Measurements from ENCODE around the gene CEBPZ.
A peak's percentile ranks its signal among the peaks of the same experiment; 100 is the strongest.
"Not testable (repeated sequence)": the region's sequence is repeated elsewhere in the genome, so short reads cannot be mapped to it uniquely, and the experiment has no call there.

The CEBPZ gene

DNA sequence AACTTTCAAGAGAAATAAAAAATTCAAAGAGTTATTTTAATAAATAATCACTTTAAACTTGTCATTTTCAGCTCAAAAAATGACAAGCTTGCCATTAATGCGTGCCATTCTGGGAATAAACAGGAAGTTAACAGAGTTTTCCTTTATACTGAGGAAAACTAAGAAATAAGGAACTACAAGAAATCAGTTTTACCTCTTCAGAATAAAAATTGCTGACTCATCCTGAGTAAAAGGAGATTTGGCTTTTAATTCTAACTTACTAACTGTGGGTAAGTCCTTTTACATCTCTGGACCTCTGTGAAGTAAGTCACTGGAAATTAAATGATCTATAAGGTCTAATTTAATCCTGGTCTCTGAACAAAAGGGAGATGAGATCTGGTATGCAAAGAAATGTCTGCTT lies 16.1 kb downstream of the CEBPZ start:
- no peak for DNase-seq (ENCODE audit: low read depth in 2 of 2)

DNA sequence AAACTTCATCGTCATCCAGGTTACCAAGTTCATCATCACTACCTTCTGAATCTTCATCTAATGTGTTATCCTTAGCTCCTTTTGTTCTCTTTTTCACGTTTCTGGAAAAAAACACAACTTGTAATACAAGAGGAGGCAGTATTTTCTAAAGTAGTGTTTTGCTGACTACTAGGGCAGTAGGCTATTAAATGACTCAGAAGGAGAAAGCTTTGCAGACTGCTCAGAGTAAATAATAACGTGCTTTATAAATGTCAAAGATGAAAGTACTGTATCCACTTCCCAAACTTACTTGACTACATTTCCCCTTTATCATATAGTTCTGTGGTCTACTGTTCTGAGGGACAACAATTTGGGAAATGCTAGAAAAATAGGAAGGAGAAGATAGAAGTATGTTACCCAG lies 19.5 kb downstream of the CEBPZ start:
- no peak for DNase-seq (ENCODE audit: low read depth in 2 of 2)

DNA sequence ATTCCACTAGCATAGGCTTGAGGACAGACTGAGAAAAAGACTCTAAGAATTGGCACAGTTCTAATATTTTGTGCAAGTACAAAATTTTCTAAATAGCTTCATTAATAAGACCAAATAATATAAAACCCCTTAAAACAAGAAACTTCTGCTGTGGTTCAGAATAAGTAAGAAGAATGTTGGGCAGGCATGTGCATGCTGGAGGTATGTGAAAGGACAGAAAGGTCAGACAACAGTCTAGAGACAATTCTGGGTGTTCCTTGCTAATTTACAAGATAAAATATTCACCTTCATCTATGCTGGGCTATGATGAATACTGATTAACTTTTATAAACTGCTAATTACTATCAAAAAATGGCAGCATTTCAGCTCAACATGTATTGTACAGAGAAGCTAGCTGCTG lies 20.2 kb downstream of the CEBPZ start:
- DNase-seq (ENCODE audit: low read depth in 2 of 2), result no peak

DNA sequence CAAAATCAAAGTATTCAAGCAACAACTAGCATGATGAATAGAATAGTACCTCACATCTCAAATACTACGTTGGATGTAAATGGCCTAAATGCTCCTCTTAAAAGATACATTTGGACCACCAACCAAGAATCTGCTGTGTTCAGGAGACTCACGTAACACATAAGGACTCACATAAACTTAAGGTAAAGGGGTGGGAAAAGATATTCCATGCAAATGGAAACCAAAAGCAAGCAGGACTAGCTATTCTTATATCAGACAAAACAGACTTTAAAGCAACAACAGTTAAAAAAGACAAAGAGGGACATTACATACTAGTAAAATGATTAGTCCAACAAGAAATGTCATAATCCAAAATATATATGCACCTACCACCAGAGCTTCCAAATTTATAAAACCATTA lies 24.6 kb downstream of the CEBPZ start:
- DNase-seq (ENCODE audit: low read depth in 2 of 2), result not testable (repeated sequence)

DNA sequence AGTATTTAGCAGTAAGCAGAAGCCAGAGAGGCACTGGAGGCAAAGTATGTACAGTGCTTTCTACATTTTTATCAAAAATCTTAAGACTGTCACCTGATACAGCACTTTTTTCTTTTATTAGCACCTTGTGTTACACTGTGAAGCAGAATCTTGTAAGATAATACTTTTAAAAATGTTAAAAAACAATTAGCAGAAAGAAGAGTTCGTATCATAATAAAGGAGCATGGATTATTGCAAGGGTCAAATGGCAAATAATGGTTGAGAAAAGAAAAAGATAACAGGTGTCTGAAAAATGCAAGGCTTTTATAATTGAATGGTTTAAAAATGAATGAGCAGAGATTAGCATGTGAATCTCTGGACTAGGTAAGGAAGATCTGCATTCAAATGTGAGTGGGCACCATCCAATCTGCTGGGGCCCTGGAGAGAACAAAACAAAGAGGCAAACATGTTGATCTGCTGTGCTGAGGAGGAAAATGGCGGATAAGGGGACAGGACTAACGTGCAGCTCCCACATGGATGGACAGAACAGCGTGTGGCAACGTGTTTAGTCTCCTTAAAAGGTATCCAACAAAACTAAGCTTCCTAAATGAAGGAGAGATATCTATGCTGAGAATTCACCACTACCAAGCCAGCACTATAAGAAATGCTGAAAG lies 25.6 kb downstream of the CEBPZ start:
- DNase-seq (ENCODE audit: low read depth in 2 of 2), result no peak

DNA sequence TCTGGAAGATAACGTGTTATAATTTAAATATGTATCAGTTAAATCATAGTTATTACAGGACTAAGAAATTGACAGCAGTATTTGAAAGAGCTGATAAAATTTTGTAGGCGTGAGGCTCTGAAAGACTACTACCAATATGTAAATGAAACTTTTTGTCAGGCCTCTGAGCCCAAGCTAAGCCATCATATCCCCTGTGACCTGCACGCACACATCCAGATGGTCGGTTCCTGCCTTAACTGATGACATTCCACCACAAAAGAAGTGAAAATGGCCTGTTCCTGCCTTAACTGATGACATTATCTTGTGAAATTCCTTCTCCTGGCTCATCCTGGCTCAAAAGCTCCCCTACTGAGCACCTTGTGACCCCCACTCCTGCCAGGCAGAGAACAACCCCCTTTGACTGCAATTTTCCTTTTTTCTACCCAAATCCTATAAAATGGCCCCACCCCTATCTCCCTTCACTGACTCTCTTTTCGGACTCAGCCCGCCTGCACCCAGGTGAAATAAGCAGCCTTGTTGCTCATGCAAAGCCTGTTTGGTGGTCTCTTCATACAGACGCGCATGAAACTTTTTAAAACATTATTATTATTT lies 26.2 kb downstream of the CEBPZ start:
- DNase-seq (ENCODE audit: low read depth in 2 of 2), result not testable (repeated sequence)

DNA sequence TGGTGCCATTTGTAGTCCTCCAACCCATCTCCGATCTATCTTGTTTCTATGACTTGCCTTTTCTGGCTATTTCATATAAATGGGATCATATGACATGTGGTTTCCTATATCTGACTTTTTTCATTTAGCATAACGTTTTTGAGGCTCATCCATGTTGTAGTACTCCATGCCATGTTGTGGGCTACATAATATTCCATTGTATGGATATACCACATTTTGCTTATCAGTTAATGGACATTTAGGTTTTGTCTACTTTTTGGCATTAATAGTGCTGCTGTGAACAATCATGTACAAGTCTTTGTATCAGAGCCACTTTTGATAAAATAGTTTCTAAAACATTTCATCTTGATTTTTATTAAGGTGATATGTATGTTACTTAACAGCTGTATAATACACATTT lies 27.7 kb downstream of the CEBPZ start:
- DNase-seq (ENCODE audit: low read depth in 2 of 2), result no peak

DNA sequence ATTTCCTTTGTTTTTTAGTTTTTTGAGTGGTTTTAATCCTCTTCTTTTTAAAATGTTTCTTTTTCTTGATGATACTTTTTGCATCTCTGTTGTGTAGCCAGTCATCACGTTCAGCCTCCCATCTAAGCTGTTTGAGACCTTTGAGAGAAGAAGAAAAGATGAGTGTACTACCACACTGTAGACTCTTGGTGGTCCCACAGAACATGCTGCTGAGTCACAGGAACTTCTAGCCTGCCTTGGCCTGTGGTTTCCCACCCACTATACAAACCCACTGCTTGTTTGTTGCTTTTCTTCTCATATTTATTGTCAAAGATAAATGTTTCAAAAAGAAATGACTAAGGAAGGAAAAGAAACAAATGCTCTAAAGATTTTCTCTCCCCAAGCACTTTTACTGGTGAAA lies 29.6 kb downstream of the CEBPZ start:
- DNase-seq (ENCODE audit: low read depth in 2 of 2), result no peak

DNA sequence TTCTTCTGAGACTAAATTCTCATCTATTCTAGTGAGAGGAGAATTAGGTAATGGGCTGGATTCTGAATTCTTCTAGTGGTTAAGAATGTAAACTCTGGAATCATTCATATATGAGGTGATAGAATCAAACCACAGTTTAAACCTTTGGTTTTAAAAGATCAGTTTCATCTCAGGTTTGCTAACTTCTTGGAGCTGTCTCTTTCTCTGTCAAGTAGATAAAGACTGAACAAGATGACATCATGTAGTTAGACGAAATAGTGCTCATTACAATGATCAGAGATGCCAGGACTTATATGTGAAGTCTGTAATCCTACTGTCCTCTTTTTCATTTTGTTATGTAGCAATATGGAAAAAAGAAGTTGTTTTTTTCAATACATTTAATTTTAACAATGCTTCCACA lies 30.2 kb downstream of the CEBPZ start:
- no peak for DNase-seq (ENCODE audit: low read depth in 2 of 2)

DNA sequence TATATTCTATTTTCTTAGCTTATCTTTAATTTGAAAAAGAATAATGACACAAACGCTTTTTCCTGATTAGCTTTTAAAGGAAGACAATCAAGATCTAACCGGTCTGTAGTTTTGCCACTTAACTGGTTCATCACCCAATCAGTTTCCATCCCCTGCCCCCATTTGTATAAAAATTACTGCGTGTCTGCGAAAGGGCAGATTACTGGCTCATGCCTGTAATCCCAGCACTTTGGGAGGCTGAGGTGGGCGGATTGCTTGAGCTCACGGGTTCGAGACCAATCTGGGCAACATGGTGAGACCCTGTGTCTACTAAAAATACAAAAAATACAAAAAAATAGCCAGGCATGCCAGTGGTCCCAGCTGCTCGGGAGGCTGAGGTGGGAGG lies 32.7 kb downstream of the CEBPZ start:
- DNase-seq (ENCODE audit: low read depth in 2 of 2), result no peak

DNA sequence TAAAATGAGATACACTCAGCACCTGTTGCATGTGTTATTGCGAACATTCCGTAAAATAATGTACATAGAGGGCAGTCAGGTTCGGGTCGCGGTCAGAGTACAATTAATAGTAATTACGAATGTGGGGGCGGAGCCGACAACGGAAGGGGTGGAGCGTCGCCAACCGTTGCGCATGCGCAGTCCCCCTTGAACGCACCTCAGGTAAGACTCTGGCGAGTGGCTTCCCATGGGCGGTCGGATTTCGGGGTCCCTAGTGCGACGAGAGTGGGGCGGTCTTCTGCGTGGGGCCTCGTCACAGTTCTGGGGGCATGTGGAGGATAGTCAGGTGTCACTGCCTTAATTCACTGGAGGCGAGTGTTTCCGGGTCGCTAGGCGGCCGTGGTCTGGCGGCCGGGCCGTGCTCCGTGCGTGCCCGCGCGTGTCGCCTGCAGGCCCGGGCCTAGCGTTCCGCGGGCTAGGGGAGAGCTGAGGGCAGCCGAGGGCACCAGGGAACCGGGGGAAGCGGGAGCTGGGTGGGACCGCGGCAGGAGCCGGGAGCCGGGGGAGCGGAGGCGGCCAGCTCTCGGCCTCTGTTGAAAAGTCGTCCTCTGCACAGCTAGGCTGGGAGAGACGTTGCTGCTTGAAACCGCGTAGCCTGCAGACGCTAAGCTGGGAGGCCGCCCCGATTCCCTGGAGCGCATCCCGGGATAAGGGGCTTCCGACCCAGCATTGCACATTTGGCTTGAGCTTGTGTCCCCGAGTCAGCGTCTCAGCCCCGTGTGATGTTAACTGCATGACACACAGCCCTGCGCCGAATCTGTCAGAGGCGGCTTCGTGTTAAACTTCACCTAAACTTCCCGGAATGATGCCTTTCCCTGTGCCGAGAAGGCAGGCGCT lies 34.8 kb downstream of the CEBPZ start, which contains the start of gene CEBPZOS:
Gene CEBPZOS, plus strand, starts transcription at position 177 of the 876 bp plus-strand sequence. CDS start 3,209 bp downstream, outside the sequence.
- DNase-seq (ENCODE audit: low read depth in 2 of 2), result peak; percentile 78 to 83

DNA sequence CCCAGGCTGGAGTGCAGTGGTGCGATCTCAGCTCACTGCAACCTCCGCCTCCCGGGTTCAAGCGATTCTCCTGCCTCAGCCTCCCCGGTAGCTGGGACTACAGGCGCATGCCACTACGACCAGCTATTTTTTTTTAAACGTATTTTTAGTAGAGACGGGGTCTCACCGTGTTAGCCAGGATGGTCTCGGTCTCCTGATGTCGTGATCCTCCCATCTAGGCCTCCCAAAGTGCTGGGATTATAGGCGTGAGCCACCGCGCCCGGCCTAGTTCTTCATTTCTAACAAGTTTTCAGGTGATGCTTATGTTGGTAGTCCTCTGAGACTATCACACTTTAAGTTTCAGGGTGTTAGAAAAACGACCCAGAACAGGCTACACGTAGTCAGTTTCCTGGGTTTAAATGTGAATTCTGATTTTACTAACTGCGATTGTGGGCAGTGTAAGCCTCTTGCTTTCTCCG lies 35.5 kb downstream of the CEBPZ start:
- not testable (repeated sequence) for DNase-seq (ENCODE audit: low read depth in 2 of 2)

DNA sequence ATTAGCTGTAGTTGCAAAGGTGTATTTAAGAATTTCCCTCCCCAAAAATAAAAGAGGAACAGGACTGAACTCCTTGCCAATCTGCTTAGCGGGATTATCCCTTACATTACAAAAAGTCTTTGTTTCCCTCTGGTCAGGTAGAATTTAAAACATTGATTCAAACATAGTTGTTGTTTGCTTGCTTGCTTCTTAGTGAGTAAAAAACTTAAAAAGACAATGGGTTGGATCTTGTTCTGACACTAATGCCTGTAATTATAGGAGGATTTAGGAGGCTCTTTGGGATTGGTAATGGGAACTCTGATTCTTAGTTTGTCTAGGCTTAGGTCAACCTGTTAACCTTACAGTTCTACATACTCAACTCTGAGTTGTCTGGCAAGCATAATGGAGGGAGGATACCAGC lies 38.8 kb downstream of the CEBPZ start:
- no peak for DNase-seq (ENCODE audit: low read depth in 2 of 2)

DNA sequence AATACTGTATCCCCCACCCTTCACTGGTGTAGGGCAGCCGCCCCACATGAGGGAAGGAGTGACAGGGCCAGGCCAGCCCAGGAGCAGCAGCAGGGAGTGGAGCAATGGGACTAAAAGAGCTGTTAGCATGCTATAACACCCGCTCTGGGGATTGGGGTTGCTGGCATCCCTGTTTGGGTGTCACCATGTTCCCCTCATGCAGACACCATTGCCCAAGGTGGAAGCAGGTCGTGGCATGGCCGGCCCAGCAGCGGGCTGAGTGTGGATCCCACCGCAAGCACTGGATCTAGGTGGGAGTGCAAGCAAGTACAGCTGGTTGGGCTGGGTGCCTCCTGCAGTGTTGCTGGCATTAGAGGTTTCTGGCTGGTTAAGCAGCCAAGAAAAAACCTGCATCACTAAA lies 39.6 kb downstream of the CEBPZ start:
- DNase-seq (ENCODE audit: low read depth in 2 of 2), result no peak

DNA sequence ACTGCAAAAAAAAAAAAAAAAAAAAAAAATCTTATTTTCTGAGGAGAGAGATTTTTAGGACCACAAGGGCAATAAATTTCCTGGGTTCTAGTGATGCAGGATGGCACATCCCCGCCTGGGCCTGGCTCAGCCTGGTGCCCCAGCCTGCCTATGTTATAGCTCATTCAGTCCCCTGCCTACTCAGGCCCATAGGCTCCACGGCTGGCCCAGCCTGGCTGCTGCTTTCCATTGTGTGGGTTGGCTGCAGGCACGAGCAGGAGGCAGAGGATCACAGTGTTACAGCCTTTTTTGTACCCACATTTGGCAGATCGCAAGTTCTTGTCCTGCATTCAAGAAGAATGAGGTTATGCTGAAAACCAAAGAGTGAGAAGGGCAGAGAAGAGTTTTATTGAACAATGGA lies 40.1 kb downstream of the CEBPZ start:
- DNase-seq (ENCODE audit: low read depth in 2 of 2), result no peak

DNA sequence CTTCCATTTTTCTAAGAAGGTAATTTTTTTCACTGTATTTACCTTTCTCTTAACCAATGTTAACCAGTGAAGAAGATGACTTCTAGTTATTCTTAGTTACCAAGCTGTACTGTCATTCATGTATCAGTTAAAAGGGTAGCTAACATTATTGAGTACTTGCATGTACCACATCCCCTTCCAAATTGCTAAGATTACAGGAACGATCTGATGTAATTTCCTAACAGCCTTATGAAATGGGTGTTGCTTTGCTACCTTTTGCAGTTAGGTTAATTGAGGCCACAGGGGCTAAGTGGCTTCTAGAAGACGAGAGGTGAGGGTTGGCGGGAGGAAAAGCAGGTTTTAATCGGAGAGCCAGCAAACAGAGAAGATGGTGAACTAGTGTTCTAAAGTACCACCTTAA lies 41.1 kb downstream of the CEBPZ start:
- DNase-seq (ENCODE audit: low read depth in 2 of 2), result no peak

DNA sequence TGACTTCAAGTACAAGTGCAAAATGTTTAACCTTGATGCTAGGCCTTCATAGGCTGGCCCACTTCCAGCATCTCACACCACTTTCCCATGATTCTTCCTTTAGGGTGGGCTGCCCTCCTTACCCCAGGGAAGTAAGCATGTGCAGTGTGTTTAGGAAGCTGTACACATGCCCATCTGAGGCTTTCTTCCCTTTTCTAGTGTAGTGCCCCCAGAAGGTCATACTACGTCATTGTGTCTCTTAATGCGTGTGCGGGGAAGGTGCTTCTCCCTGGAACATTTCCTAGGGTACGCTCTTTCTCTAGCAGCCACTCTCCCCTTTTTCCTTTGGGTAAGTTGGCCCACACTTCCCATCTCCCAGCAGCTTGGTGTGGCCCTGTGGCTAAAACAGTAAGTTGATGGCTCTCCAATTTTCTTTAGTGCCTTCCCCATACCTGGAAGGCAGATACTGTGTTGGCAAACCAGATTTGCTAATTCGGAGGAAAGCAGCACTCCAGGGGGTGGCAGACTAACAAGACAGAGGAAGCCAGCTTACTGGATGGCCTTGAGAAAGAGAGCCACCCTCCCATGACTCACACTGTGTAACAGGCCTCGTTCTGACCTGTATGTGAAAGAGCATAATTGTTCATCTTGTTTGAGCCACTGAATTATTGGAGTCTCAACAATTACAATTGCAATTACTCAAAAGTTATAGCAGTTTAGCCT lies 41.8 kb downstream of the CEBPZ start:
- no peak for DNase-seq (ENCODE audit: low read depth in 2 of 2)

DNA sequence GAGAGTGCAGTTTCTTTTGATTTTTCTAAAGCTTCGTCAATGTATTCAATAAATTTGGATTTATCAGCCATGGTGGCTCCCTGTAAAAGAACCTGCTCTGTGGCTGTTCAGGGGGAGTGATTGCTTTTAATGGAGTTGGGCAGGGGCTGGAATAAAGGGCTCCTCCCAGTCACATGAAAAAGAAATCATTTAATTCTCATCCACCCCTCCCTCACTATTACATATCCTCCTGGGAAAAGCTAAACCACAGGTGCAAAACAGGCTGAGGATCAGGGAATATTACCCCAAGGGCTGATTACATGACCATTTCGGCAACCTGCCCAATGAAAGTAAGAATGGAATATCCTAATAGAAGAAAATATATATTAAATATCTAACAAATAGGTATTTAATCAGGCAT lies 42.8 kb downstream of the CEBPZ start, which contains the start of gene SULT6B1:
Gene SULT6B1, minus strand, starts transcription at position 101 of the 400 bp plus-strand sequence. Its CDS starts 30 bp downstream, at position 71.
- no peak for DNase-seq (ENCODE audit: low read depth in 2 of 2)

DNA sequence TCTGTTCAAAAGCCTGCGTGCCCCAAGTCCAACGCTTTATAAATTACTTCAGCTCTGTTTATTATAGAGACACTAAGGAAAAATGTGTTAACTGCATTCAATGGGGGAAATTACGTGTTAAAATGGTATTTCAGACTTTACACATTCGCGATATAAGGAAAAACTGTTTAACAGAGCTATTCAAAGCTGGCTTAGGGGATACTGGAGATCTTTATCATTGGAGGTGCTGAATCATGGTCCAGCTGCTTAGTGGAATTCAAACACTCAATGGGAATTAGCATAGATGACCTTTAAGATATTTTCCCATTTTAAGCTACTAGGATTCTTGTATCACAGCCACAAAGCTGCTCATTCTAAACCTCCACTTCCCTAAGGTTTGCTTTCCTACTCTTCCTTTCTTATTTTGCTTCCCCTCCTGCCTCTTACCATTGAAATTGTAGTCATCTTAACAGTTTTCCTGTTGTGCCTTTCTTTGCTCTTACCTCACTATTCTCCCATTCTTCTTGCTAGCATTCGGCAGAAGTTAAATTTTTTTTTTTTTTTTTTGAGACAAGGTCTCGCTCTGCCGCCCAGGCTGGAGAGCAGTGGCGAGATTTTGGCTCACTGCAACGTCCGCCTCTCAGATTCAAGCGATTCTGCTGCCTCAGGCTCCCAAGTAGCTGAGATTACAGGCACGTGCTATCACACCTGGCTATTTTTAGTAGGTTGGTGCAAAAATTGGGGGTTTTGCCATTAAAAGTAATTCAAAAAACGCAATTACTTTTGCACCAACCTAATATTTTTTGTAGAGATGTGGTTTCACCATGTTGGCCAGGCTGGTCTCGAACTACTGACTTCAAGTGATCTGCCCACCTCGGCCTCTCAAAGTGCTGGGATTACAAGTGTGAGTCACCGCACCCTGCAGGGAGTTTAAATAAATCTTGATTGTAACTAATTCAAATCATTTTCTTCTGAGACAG lies 49.4 kb downstream of the CEBPZ start:
- no peak for DNase-seq (ENCODE audit: low read depth in 2 of 2)

DNA sequence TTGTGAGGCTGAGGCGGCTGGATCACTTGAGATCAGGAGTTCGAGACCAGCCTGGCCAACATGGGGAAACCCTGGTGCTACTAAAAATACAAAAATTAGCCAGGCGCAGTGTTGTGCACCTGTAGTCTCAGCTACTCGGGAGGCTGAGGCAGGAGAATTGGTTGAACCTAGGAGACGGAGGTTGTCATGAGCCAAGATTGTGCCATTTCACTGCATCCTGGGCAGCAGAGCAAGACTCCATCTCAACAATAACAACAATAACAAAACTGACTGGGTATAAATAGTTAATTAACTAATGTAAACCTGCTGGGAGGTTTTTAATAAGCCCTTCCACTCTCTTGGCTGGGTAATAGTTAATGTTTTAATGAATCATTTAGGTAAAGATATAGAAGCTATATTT lies 50.8 kb downstream of the CEBPZ start:
- no peak for DNase-seq (ENCODE audit: low read depth in 2 of 2)

Measured in stimulated activated CD4-positive, alpha-beta T cell treated with anti-CD3 and anti-CD28 coated beads, Interleukin-1b, Interleukin-23, amount 100 ng/mL, for 1 hour (primary cell).